Fibroblast of villous mesenchyme (primary cell): ENCODE measurements around the gene DECR2. TPM values are rescaled to one million over a fixed set of nuclear protein-coding genes. Genes with fewer than 3 reads are reported as not detected.

Experiments used
- DNase-seq: peaks from one replicate; pipeline ENCODE4 v3.0.0-alpha.2; 2010; ENCODE audit warnings: low read depth
- H3K4me3 ChIP-seq: 2 replicates; pipeline ENCODE4 v1.5.1; 2011; ENCODE audit warnings: low read depth, mild to moderate bottlenecking, low read length
- CTCF ChIP-seq: IDR thresholded peaks from 2 replicates; pipeline ENCODE4 v1.5.1; 2012; ENCODE audit warnings: low read depth, mild to moderate bottlenecking, low read length; ENCODE audit not compliant: insufficient read depth
- total RNA-seq: library from RNA; depleted of rRNA; stranded (reverse); fragments of >200 nt; gene quantifications from 2 replicates; pipeline ENCODE4 v1.2.3, GENCODE V29; 2012

Gene DECR2
- total RNA-seq, 1 donor, result 16.0 TPM

- DNase-seq, result no peak
- no peak for TF ChIP-seq CTCF
- peak overlapping the region; percentile 74 for H3K4me3 ChIP-seq
Measured at GRCh38 chr16:381012-381788, 20.5 kb upstream of the DECR2 start.

GRCh38 chr16:381789-382717, 19.6 kb upstream of the DECR2 start, which contains the start of gene PGAP6:
Gene PGAP6 (minus strand): TSS chr16:381978. CDS start chr16:381821, 157 bp downstream.
- peak; percentile 53 for DNase-seq
- H3K4me3 ChIP-seq, result peak within 1 kb of the TSS; percentile 76
- TF ChIP-seq CTCF, result no peak

- TF ChIP-seq CTCF, result no peak
- no peak for DNase-seq
- H3K4me3 ChIP-seq, result no peak overlapping the region
Measured at GRCh38 chr16:383326-384051, 18.2 kb upstream of the DECR2 start.

- peak; percentile 28 for DNase-seq
- no peak for TF ChIP-seq CTCF
- no peak overlapping the region for H3K4me3 ChIP-seq
Measured at GRCh38 chr16:386641-387156, 15.0 kb upstream of the DECR2 start.

GRCh38 chr16:387761-388666, 13.7 kb upstream of the DECR2 start:
- peak overlapping the region; percentile 5 for H3K4me3 ChIP-seq
- TF ChIP-seq CTCF, result peak; percentile 36
- peak; percentile 94 for DNase-seq
